HL-60 (cell line): Measurements from ENCODE around the gene OPHN1.
"Not testable (repeated sequence)": the region's sequence is repeated elsewhere in the genome, so short reads cannot be mapped to it uniquely, and the experiment has no call there.

ENCODE experiments used
- DNase-seq, 2 experiments: peaks; one replicate each; pipeline ENCODE4 v3.0.0-alpha.2; 2010 to 2020; ENCODE audit warnings: low read depth in 1 of 2, low spot score in 1 of 2
- H3K27ac ChIP-seq: fragments of 250-450 bp; sonication (Bioruptor Pico); replicated peaks from 2 replicates; pipeline ENCODE4 v1.5.1; 2020; ENCODE audit warnings: mild to moderate bottlenecking, moderate library complexity
- H3K27me3 ChIP-seq: fragments of 250-450 bp; sonication (Bioruptor Pico); 2 replicates; pipeline ENCODE4 v1.5.1; 2021; ENCODE audit warnings: mild to moderate bottlenecking, moderate library complexity; ENCODE audit not compliant: insufficient read depth, poor library complexity, severe bottlenecking
- H3K4me3 ChIP-seq: replicated peaks from 2 replicates; pipeline ENCODE4 v1.5.1; 2011; ENCODE audit warnings: mild to moderate bottlenecking, control low read depth, low read length; ENCODE audit not compliant: insufficient read depth
- GABPA ChIP-seq: IDR thresholded peaks from 2 replicates; pipeline ENCODE4 v1.6.1; 2012; ENCODE audit warnings: low read depth
- POLR2AphosphoS5 ChIP-seq: IDR thresholded peaks from 2 replicates; pipeline ENCODE4 v1.6.1; 2012; ENCODE audit warnings: low read depth
- SPI1 ChIP-seq: IDR thresholded peaks from 2 replicates; pipeline ENCODE4 v1.6.1; 2012; ENCODE audit warnings: low read depth, mild to moderate bottlenecking, borderline replicate concordance
- TF ChIP-seq, protein P1 (sequence below): IDR thresholded peaks from 2 replicates; pipeline ENCODE4 v1.6.1; 2012; ENCODE audit warnings: low read depth; ENCODE audit not compliant: insufficient replicate concordance
- TF ChIP-seq, protein P2 (sequence below): IDR thresholded peaks from one replicate; pipeline ENCODE4 v1.5.1; 2011; ENCODE audit warnings: low read length, control low read depth, inconsistent platforms; ENCODE audit not compliant: insufficient read depth

The OPHN1 gene

DNA sequence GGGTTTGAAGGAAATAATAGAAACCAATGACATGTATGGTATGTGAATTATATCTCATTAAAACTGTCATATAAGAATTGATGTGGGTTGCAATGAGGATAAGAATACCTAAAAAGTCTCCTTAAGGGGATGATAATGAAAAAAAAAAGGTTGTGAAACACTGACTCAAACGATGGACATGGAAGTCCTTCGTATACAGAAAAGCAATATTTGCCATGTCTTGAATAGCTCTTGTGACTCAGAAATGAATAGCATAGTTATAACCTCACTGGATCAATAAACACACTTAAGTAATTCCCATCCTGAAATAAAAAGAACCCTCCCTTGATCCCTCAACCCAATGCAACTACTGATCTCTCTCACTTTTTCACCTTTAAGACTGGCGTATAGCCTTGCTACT, 89.7 kb downstream of the OPHN1 start:
- Histone ChIP-seq H3K4me3 (no peak overlapping the region), H3K27ac (no peak overlapping the region), H3K27me3 (no peaks in the 10 kb centered on the region)
- DNase-seq: no peak
- TF ChIP-seq, protein P1, sequence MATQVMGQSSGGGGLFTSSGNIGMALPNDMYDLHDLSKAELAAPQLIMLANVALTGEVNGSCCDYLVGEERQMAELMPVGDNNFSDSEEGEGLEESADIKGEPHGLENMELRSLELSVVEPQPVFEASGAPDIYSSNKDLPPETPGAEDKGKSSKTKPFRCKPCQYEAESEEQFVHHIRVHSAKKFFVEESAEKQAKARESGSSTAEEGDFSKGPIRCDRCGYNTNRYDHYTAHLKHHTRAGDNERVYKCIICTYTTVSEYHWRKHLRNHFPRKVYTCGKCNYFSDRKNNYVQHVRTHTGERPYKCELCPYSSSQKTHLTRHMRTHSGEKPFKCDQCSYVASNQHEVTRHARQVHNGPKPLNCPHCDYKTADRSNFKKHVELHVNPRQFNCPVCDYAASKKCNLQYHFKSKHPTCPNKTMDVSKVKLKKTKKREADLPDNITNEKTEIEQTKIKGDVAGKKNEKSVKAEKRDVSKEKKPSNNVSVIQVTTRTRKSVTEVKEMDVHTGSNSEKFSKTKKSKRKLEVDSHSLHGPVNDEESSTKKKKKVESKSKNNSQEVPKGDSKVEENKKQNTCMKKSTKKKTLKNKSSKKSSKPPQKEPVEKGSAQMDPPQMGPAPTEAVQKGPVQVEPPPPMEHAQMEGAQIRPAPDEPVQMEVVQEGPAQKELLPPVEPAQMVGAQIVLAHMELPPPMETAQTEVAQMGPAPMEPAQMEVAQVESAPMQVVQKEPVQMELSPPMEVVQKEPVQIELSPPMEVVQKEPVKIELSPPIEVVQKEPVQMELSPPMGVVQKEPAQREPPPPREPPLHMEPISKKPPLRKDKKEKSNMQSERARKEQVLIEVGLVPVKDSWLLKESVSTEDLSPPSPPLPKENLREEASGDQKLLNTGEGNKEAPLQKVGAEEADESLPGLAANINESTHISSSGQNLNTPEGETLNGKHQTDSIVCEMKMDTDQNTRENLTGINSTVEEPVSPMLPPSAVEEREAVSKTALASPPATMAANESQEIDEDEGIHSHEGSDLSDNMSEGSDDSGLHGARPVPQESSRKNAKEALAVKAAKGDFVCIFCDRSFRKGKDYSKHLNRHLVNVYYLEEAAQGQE: no peak
- no peak for TF ChIP-seq POLR2AphosphoS5
- TF ChIP-seq, protein P2, sequence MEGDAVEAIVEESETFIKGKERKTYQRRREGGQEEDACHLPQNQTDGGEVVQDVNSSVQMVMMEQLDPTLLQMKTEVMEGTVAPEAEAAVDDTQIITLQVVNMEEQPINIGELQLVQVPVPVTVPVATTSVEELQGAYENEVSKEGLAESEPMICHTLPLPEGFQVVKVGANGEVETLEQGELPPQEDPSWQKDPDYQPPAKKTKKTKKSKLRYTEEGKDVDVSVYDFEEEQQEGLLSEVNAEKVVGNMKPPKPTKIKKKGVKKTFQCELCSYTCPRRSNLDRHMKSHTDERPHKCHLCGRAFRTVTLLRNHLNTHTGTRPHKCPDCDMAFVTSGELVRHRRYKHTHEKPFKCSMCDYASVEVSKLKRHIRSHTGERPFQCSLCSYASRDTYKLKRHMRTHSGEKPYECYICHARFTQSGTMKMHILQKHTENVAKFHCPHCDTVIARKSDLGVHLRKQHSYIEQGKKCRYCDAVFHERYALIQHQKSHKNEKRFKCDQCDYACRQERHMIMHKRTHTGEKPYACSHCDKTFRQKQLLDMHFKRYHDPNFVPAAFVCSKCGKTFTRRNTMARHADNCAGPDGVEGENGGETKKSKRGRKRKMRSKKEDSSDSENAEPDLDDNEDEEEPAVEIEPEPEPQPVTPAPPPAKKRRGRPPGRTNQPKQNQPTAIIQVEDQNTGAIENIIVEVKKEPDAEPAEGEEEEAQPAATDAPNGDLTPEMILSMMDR: no peak
- TF ChIP-seq SPI1: no peak
- no peak for TF ChIP-seq GABPA

DNA sequence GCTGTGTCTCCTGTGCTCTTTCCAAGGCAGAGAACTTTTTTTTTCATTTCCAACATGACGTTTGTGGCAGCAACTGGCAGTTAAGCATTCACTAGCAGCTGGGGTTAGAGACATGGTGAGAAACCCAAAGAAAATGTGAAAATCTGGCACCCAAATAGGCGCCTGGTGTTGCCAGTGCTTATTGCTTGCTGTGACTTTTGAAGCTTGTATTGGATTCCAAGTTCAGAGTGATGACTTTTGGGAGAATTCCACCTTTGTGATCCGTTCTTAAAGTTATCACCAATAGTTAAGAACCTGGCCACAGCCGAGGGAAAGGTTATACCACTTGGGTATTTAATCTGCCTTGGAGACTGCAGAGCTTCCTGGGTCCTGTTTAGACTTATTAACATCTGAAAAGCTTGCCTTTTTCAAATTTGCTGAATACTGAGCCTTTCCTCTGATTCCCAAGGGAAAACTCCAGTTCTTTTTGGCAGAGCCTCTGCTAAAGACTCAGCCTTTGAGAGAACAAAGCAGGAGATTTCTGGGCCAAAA, 101.0 kb downstream of the OPHN1 start:
- DNase-seq: no peak

DNA sequence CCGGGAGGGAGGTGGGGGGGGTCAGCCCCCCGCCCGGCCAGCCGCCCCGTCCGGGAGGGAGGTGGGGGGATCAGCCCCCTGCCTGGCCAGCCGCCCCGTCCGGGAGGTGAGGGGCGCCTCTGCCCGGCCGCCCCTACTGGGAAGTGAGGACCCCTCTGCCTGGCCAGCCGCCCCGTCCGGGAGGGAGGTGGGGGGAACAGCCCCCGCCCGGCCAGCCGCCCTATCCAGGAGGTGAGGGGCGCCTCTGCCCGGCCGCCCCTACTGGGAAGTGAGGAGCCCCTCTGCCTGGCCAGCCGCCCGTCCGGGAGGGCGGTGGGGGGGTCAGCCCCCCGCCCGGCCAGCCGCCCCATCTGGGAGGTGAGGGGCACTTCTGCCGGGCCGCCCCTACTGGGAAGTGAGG, 106.5 kb downstream of the OPHN1 start:
- H3K4me3 ChIP-seq, H3K27me3 ChIP-seq, H3K27ac ChIP-seq, DNase-seq: not testable (repeated sequence)

More for the DNA sequence above, 101.0 kb downstream of the OPHN1 start:
- no peak overlapping the region for H3K27ac ChIP-seq
- TF ChIP-seq, protein P1: no peak
- TF ChIP-seq, protein P2: no peak
- no peak for TF ChIP-seq POLR2AphosphoS5
- no peaks in the 10 kb centered on the region for H3K27me3 ChIP-seq
- no peak overlapping the region for H3K4me3 ChIP-seq

DNA sequence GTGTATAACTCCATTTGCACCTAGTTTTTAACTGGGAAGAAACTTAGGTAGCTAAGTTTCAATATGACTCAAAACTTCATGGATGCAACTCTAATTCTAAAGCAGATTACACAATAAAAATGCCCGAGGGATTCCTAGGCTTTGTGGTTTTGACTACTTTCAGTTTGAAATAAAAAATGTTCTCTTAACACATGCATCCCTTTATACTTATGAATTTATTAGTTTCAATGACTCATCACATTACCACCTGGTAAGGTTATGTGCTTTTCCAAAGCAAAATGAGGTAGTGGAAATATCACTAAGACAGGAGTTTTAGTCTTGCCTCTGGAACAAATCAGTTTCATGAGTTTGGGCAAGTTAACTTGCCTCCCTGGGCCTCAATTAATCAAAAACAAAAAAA, 125.5 kb downstream of the OPHN1 start:
- no peak overlapping the region for H3K27ac ChIP-seq
- TF ChIP-seq GABPA: no peak
- TF ChIP-seq, protein P1: no peak
- no peak for TF ChIP-seq SPI1
- TF ChIP-seq, protein P2: no peak
- TF ChIP-seq POLR2AphosphoS5: no peak
- no peak for DNase-seq

More for the DNA sequence above, 125.5 kb downstream of the OPHN1 start:
- Histone ChIP-seq H3K4me3 (no peak overlapping the region), H3K27me3 (no peaks in the 10 kb centered on the region)
